SU-DHL-6 (cell line): Measurements from ENCODE around the gene ARMC9.

Experiments
- H2AFZ ChIP-seq: fragments of 200-600 bp; sonication (generic); 2 replicates; pipeline ENCODE4 v1.6.1; 2014; ENCODE audit warnings: low read depth, mild to moderate bottlenecking, moderate library complexity, mixed read lengths, antibody characterized with exemption, low read length; ENCODE audit not compliant: severe bottlenecking
- H3F3A ChIP-seq: fragments of 200-600 bp; shearing (Covaris generic); 2 replicates; pipeline ENCODE4 v1.6.0; 2016; ENCODE audit warnings: antibody characterized with exemption, mild to moderate bottlenecking; ENCODE audit not compliant: insufficient read depth
- H3K27ac ChIP-seq: fragments of 200-600 bp; sonication (generic); 2 replicates; pipeline ENCODE4 v1.5.1; 2016; ENCODE audit warnings: low read depth, mild to moderate bottlenecking, low read length, moderate library complexity, mixed read lengths
- H3K27me3 ChIP-seq: fragments of 200-600 bp; sonication (generic), shearing (Covaris generic); 2 replicates; pipeline ENCODE4 v1.6.0; 2014; ENCODE audit warnings: mild to moderate bottlenecking, low read length
- H3K36me3 ChIP-seq: fragments of 200-600 bp; sonication (generic); 2 replicates; pipeline ENCODE4 v1.6.1; 2014; ENCODE audit warnings: mild to moderate bottlenecking, low read length, mixed read lengths
- H3K4me2 ChIP-seq: fragments of 300-600, 200-600 bp; shearing (Covaris generic), sonication (generic); 2 replicates; pipeline ENCODE4 v1.6.0; 2014; ENCODE audit warnings: low read length, low read depth, mild to moderate bottlenecking; ENCODE audit not compliant: poor library complexity, severe bottlenecking
- H3K4me3 ChIP-seq: fragments of 200-600 bp; sonication (generic); 2 replicates; pipeline ENCODE4 v1.5.1; 2014; ENCODE audit warnings: antibody characterized with exemption, low read length, mild to moderate bottlenecking, mixed read lengths; ENCODE audit not compliant: insufficient read depth, poor library complexity, severe bottlenecking
- H3K79me2 ChIP-seq: fragments of 200-600 bp; sonication (generic); 2 replicates; pipeline ENCODE4 v1.6.1; 2014; ENCODE audit warnings: mild to moderate bottlenecking, low read length, moderate library complexity; ENCODE audit not compliant: insufficient read depth
- H3K9ac ChIP-seq: fragments of 200-600 bp; sonication (generic); 2 replicates; pipeline ENCODE4 v1.7.0; 2014; ENCODE audit warnings: mild to moderate bottlenecking, low read length
- H3K9me2 ChIP-seq: fragments of 200-600 bp; sonication (generic); replicated peaks from 2 replicates; pipeline ENCODE4 v1.6.1; 2014; ENCODE audit warnings: low read length; ENCODE audit not compliant: insufficient read depth
- H3K9me3 ChIP-seq: fragments of 200-600 bp; sonication (generic); 2 replicates; pipeline ENCODE4 v1.6.1; 2014; ENCODE audit warnings: low read length, mixed read lengths; ENCODE audit not compliant: insufficient read depth
- H4K20me1 ChIP-seq: fragments of 200-600 bp; sonication (generic); 2 replicates; pipeline ENCODE4 v1.6.1; 2014; ENCODE audit warnings: low read depth, mild to moderate bottlenecking, antibody characterized with exemption, low read length, moderate library complexity, mixed read lengths
- EZH2phosphoT487 ChIP-seq: fragments of 200-600 bp; sonication (generic), shearing (Covaris generic); conservative IDR thresholded peaks from 2 replicates; pipeline ENCODE4 v1.6.1; 2018; ENCODE audit warnings: mild to moderate bottlenecking, antibody characterized with exemption, low read length, moderate library complexity, mixed read lengths
- TF ChIP-seq, protein P1 (sequence below): fragments of 200-600 bp; sonication (generic); IDR thresholded peaks from one replicate; pipeline ENCODE4 v1.5.1; 2017; ENCODE audit warnings: antibody characterized with exemption, mild to moderate bottlenecking, low read length, moderate library complexity; ENCODE audit not compliant: insufficient read depth, poor library complexity, severe bottlenecking

ARMC9 gene

DNA sequence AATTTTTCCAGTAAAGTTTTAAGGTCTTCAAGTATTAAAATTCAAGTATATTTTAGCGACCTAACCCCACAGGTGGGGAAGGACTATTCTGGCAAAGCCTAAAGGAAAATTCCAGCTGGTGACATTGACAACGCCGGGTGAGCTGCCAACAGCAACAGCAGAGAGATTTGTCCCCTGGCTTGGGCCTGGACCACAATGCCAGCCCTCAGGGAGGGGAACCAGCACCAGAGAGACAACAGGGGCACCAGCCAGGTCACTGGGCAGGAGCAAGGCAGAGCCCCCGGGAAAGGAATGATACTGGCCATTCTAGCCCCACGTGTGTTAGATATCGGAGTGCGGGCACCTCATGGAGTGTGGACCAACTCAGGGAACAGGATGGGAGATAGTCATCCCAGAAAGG, 95.7 kb downstream of the ARMC9 start:
- Histone ChIP-seq H3K9ac (no peak overlapping the region), H3K27me3 (no peaks in the 10 kb centered on the region), H3K27ac (no peak overlapping the region), H3F3A (peaks cover 19% of the 10 kb centered on the region), H3K4me3 (no peak overlapping the region), H3K36me3 (no peaks in the 10 kb centered on the region), H3K9me3 (no peaks in the 10 kb centered on the region), H2AFZ (no peak overlapping the region), H3K4me2 (no peak overlapping the region), H3K9me2 (no peaks in the 10 kb centered on the region), H4K20me1 (no peaks in the 10 kb centered on the region), H3K79me2 (no peaks in the 10 kb centered on the region)
- no peak for TF ChIP-seq EZH2phosphoT487
- TF ChIP-seq, protein P1, sequence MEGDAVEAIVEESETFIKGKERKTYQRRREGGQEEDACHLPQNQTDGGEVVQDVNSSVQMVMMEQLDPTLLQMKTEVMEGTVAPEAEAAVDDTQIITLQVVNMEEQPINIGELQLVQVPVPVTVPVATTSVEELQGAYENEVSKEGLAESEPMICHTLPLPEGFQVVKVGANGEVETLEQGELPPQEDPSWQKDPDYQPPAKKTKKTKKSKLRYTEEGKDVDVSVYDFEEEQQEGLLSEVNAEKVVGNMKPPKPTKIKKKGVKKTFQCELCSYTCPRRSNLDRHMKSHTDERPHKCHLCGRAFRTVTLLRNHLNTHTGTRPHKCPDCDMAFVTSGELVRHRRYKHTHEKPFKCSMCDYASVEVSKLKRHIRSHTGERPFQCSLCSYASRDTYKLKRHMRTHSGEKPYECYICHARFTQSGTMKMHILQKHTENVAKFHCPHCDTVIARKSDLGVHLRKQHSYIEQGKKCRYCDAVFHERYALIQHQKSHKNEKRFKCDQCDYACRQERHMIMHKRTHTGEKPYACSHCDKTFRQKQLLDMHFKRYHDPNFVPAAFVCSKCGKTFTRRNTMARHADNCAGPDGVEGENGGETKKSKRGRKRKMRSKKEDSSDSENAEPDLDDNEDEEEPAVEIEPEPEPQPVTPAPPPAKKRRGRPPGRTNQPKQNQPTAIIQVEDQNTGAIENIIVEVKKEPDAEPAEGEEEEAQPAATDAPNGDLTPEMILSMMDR: no peak

DNA sequence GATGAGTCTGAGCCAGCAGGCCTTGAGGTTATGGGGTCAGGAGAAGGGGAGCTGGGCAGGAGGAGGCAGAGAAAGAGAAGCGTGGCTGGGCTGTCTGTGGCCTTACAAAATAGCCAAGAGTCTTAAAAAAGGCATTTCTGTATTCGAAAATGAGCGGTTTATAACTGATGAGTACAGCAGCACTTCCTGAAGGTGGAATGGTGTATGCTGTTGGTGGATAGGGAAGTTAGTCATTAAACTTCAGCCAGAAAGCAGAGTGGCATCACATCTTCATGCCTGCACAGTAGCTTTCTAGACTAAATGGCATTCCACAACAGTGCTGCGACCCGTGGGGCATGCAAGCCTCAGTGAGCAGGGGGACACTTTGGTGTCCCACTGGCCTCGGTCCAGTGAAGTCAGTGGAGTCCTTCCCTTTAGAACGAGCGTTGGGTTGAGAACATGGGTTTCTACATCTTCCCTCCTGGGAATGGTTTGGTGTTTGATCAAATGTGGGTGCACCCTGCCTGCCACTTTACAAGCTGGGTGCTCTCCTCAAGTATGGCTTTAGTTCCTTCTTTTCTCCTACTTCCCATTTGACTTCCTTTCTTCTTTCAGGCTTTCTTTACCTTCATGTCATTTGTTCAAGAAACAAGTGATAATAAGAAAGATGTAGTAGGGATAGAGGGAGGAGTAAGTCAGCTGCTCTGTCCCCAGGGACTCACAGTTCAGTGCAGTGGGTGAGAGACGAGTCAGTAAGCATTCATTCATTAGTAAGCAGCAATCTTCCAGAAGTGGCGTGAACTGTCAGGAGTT, 96.3 kb downstream of the ARMC9 start:
- Histone ChIP-seq H3K27ac (no peak overlapping the region), H4K20me1 (no peaks in the 10 kb centered on the region), H3F3A (peaks cover 26% of the 10 kb centered on the region), H3K36me3 (no peaks in the 10 kb centered on the region), H3K9me2 (no peaks in the 10 kb centered on the region), H3K27me3 (no peaks in the 10 kb centered on the region), H2AFZ (no peak overlapping the region), H3K9me3 (no peaks in the 10 kb centered on the region), H3K4me2 (no peak overlapping the region), H3K79me2 (no peaks in the 10 kb centered on the region), H3K9ac (no peak overlapping the region), H3K4me3 (no peak overlapping the region)
- TF ChIP-seq, protein P1: no peak

DNA sequence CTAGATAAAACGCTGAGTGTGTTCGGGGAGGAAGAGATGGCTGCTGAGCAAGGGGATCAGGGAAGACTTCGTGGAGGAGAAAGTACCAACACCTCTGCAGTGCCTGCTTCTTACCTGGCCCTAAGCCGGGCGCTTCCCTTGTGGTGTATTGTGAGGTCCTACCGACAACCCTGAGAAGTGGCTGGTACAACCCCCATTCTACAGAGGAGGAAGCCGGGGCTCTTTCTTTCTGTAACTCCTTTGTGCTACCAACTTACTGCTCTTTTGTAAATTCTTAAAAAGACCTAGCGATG, 96.9 kb downstream of the ARMC9 start:
- no peak overlapping the region for H3K27ac ChIP-seq
- no peaks in the 10 kb centered on the region for H3K79me2 ChIP-seq
- H3K9me3 ChIP-seq: no peaks in the 10 kb centered on the region
- H4K20me1 ChIP-seq: no peaks in the 10 kb centered on the region
- TF ChIP-seq, protein P1: no peak
- TF ChIP-seq EZH2phosphoT487: no peak
- no peaks in the 10 kb centered on the region for H3K27me3 ChIP-seq
- H3K36me3 ChIP-seq: no peaks in the 10 kb centered on the region
- H3K4me3 ChIP-seq: no peak overlapping the region
- no peak overlapping the region for H2AFZ ChIP-seq
- no peak overlapping the region for H3K9ac ChIP-seq
- no peaks in the 10 kb centered on the region for H3K9me2 ChIP-seq
- no peak overlapping the region for H3K4me2 ChIP-seq
- peaks cover 31% of the 10 kb centered on the region for H3F3A ChIP-seq
